Neural cell (in vitro differentiated cells): ENCODE data around the gene EIF3B.

Source experiments
- CTCF ChIP-seq: fragments of 450-650 bp; IDR thresholded peaks from 2 replicates; pipeline ENCODE4 v1.5.1; 2014; ENCODE audit warnings: antibody characterized with exemption, mild to moderate bottlenecking, moderate library complexity; ENCODE audit not compliant: poor library complexity, severe bottlenecking
- EP300 ChIP-seq: fragments of 450-650 bp; conservative IDR thresholded peaks from 2 replicates; pipeline ENCODE4 v1.6.1; 2014; ENCODE audit warnings: antibody characterized with exemption, mild to moderate bottlenecking, moderate library complexity; ENCODE audit not compliant: poor library complexity, severe bottlenecking
- EZH2 ChIP-seq: fragments of 200-600, 300-800 bp; shearing (Covaris generic), sonication (generic); IDR thresholded peaks from 2 replicates; pipeline ENCODE4 v1.6.1; 2014; ENCODE audit warnings: antibody characterized with exemption, low read length, borderline replicate concordance, mild to moderate bottlenecking; ENCODE audit not compliant: insufficient read depth, poor library complexity, severe bottlenecking
- MXI1 ChIP-seq: fragments of 450-650 bp; conservative IDR thresholded peaks from 2 replicates; pipeline ENCODE4 v1.6.1; 2014; ENCODE audit warnings: antibody characterized with exemption, mild to moderate bottlenecking; ENCODE audit not compliant: poor library complexity, severe bottlenecking
- POLR2AphosphoS5 ChIP-seq: IDR thresholded peaks from 2 replicates; pipeline ENCODE4 v1.6.1; 2012
- TAF1 ChIP-seq: IDR thresholded peaks from 2 replicates; pipeline ENCODE4 v1.6.1; 2012; ENCODE audit warnings: low read depth

- TF ChIP-seq CTCF (no peak), EZH2 (no peak), MXI1 (no peak), POLR2AphosphoS5 (no peak), EP300 (no peak), TAF1 (no peak)
These were observed 22.9 kb upstream of the EIF3B start for GRCh38 chr7:2331707-2332106.
